Limb (tissue), 2 donors: ENCODE results near the gene MXRA5.
"Not testable (repeated sequence)": the region's sequence is repeated elsewhere in the genome, so short reads cannot be mapped to it uniquely, and the experiment has no call there.

ENCODE experiments used
- DNase-seq, 2 donors: peaks; one replicate each; pipeline ENCODE4 v3.0.0-alpha.2; 2016; ENCODE audit errors: extremely low spot score in 2 of 2

Gene MXRA5

GRCh38 chrX:3326681-3327080 lies 19.8 kb downstream of the MXRA5 start:
- DNase-seq: peak in 1 of 2 donors; percentile 32

GRCh38 chrX:3320471-3321046 lies 25.9 kb downstream of the MXRA5 start:
- DNase-seq: no peak

GRCh38 chrX:3317191-3317718 lies 29.2 kb downstream of the MXRA5 start:
- DNase-seq: no peak

- no peak for DNase-seq
These were observed 34.3 kb downstream of the MXRA5 start for GRCh38 chrX:3312109-3312508.

GRCh38 chrX:3307881-3308280 lies 38.6 kb downstream of the MXRA5 start:
- DNase-seq: no peak

GRCh38 chrX:3299636-3300035 lies 46.8 kb downstream of the MXRA5 start:
- no peak for DNase-seq

GRCh38 chrX:3295731-3296130 lies 50.7 kb downstream of the MXRA5 start:
- DNase-seq: no peak

- DNase-seq: no peak
These were observed 53.2 kb downstream of the MXRA5 start for GRCh38 chrX:3293251-3293650.

GRCh38 chrX:3290561-3290960 lies 55.9 kb downstream of the MXRA5 start:
- DNase-seq: no peak

- peak in 1 of 2 donors; percentile 31 for DNase-seq
These were observed 60.1 kb downstream of the MXRA5 start for GRCh38 chrX:3286196-3286945.

- no peak for DNase-seq
These were observed 65.7 kb downstream of the MXRA5 start for GRCh38 chrX:3280706-3281105.

- not testable (repeated sequence) for DNase-seq
These were observed 72.8 kb downstream of the MXRA5 start for GRCh38 chrX:3273668-3274067.

GRCh38 chrX:3271834-3272186 lies 74.6 kb downstream of the MXRA5 start:
- DNase-seq: peak; percentile 17 to 31

- no peak for DNase-seq
These were observed 75.1 kb downstream of the MXRA5 start for GRCh38 chrX:3271183-3271833.

- DNase-seq: no peak
These were observed 77.6 kb downstream of the MXRA5 start for GRCh38 chrX:3268829-3269228.

- DNase-seq: no peak
These were observed 82.7 kb downstream of the MXRA5 start for GRCh38 chrX:3263681-3264126.

GRCh38 chrX:3262901-3263300 lies 83.6 kb downstream of the MXRA5 start:
- DNase-seq: no peak
